Neural cell (in vitro differentiated cells): Measurements from ENCODE around the gene LRPPRC. TPM values are rescaled to one million over a fixed set of nuclear protein-coding genes. Genes with fewer than 3 reads are reported as not detected.

ENCODE experiments used
- polyA plus RNA-seq: library from polyadenylated mRNA; depleted of rRNA; stranded (reverse); fragments of >200 nt; gene quantifications from 2 replicates; pipeline ENCODE4 v1.2.3, GENCODE V29; 2014
- small RNA-seq, 3 experiments: library from RNA; depleted of rRNA; stranded (forward); fragments of <200 nt; gene quantifications; one replicate each; pipeline ENCODE3, GENCODE V24; 2012

LRPPRC gene
- polyA plus RNA-seq, 1 donor from 2014 or later = 63.1 TPM

Small RNA genes within 50 kb of the gene (small RNA-seq; reads per million reads assigned to genes)
- gene RN7SL455P = 0 reads per million in 3 experiments
- gene RNU6-1048P = 0 reads per million in 3 experiments

Other genes starting within 250 kb of the LRPPRC start
- gene DYNC2LI1, start 221.9 kb downstream of the LRPPRC start, polyA plus RNA-seq = 65.5 and 80.6 TPM in 2 replicates
- 0.38 TPM in 1 of 2 replicates, not detected in the other for gene ABCG5, start 157.2 kb downstream of the LRPPRC start, polyA plus RNA-seq
- gene ABCG8, start 157.0 kb downstream of the LRPPRC start, polyA plus RNA-seq = 0.05 TPM in 1 of 2 replicates, not detected in the other
- 79.8 and 116 TPM in 2 replicates for gene PPM1B, start 172.9 kb upstream of the LRPPRC start, polyA plus RNA-seq